Ishikawa (cell line): Measurements from ENCODE around the gene CRYBG2.

ENCODE experiments used
- EP300 ChIP-seq: IDR thresholded peaks from 2 replicates; pipeline ENCODE4 v1.6.1; 2012; ENCODE audit warnings: borderline replicate concordance
- TAF1 ChIP-seq: IDR thresholded peaks from 2 replicates; pipeline ENCODE4 v1.6.1; 2012; ENCODE audit warnings: low read depth, mild to moderate bottlenecking
- TCF12 ChIP-seq: IDR thresholded peaks from 2 replicates; pipeline ENCODE4 v1.6.1; 2012; ENCODE audit warnings: low read depth
- ZBTB7A ChIP-seq: IDR thresholded peaks from 2 replicates; pipeline ENCODE4 v1.6.1; 2012; ENCODE audit warnings: low read depth

- TF ChIP-seq EP300 (no peak), TAF1 (no peak), TCF12 (no peak), ZBTB7A (no peak)
Observed at GRCh38 chr1:26359981-26360806, 6.3 kb upstream of the CRYBG2 start.
